GM21528 (cell line): ENCODE results near the gene CFAP410.
A peak's percentile ranks its signal among the peaks of the same experiment; 100 is the strongest.

ENCODE experiments used
- ATAC-seq: cut with Tn5 transposase; IDR thresholded peaks from one replicate; pipeline ENCODE4 v1.9.1; 2021; ENCODE audit warnings: mild to moderate bottlenecking, moderate library complexity; ENCODE audit not compliant: unreplicated experiment, low FRiP score

Gene CFAP410

GRCh38 chr21:44338971-44339910 is at the start of gene CFAP410:
Gene CFAP410 (minus strand): TSS chr21:44339390. CDS start chr21:44339194, 196 bp downstream.
- peak; percentile 81 for ATAC-seq

- no peak for ATAC-seq
These were observed 45.8 kb upstream of the CFAP410 start for GRCh38 chr21:44384968-44385367.

- no peak for ATAC-seq
These were observed 44.0 kb upstream of the CFAP410 start for GRCh38 chr21:44383216-44383615.

- ATAC-seq, result no peak
These were observed 43.3 kb upstream of the CFAP410 start for GRCh38 chr21:44382536-44382935.

GRCh38 chr21:44381874-44382273 is 42.7 kb upstream of the CFAP410 start:
- ATAC-seq, result no peak

- ATAC-seq, result no peak
These were observed 41.7 kb upstream of the CFAP410 start for GRCh38 chr21:44380876-44381275.

GRCh38 chr21:44379991-44380865 is 41.0 kb upstream of the CFAP410 start:
- ATAC-seq, result no peak

- ATAC-seq, result no peak
These were observed 40.3 kb upstream of the CFAP410 start for GRCh38 chr21:44379515-44379848.

- no peak for ATAC-seq
These were observed 39.7 kb upstream of the CFAP410 start for GRCh38 chr21:44378646-44379514.

- no peak for ATAC-seq
These were observed 38.9 kb upstream of the CFAP410 start for GRCh38 chr21:44377922-44378645.

GRCh38 chr21:44377201-44377921 is 38.2 kb upstream of the CFAP410 start:
- ATAC-seq, result no peak

- no peak for ATAC-seq
These were observed 37.4 kb upstream of the CFAP410 start for GRCh38 chr21:44376606-44377005.

GRCh38 chr21:44375761-44376241 is 36.6 kb upstream of the CFAP410 start:
- ATAC-seq, result no peak

- no peak for ATAC-seq
These were observed 36.1 kb upstream of the CFAP410 start for GRCh38 chr21:44375281-44375651.

- no peak for ATAC-seq
These were observed 35.6 kb upstream of the CFAP410 start for GRCh38 chr21:44374601-44375280.

GRCh38 chr21:44372616-44373015 is 33.4 kb upstream of the CFAP410 start:
- no peak for ATAC-seq

- no peak for ATAC-seq
These were observed 32.4 kb upstream of the CFAP410 start for GRCh38 chr21:44371596-44371995.

GRCh38 chr21:44370786-44371410 is 31.7 kb upstream of the CFAP410 start:
- ATAC-seq, result no peak
